HL-60 (cell line): Measurements from ENCODE around the gene ZNF501.

ENCODE experiments used
- DNase-seq, 2 experiments: peaks; one replicate each; pipeline ENCODE4 v3.0.0-alpha.2; 2010 to 2020; ENCODE audit warnings: low read depth in 1 of 2, low spot score in 1 of 2
- H3K27ac ChIP-seq: fragments of 250-450 bp; sonication (Bioruptor Pico); replicated peaks from 2 replicates; pipeline ENCODE4 v1.5.1; 2020; ENCODE audit warnings: mild to moderate bottlenecking, moderate library complexity
- H3K27me3 ChIP-seq: fragments of 250-450 bp; sonication (Bioruptor Pico); 2 replicates; pipeline ENCODE4 v1.5.1; 2021; ENCODE audit warnings: mild to moderate bottlenecking, moderate library complexity; ENCODE audit not compliant: insufficient read depth, poor library complexity, severe bottlenecking
- H3K4me3 ChIP-seq: replicated peaks from 2 replicates; pipeline ENCODE4 v1.5.1; 2011; ENCODE audit warnings: mild to moderate bottlenecking, control low read depth, low read length; ENCODE audit not compliant: insufficient read depth
- GABPA ChIP-seq: IDR thresholded peaks from 2 replicates; pipeline ENCODE4 v1.6.1; 2012; ENCODE audit warnings: low read depth
- POLR2AphosphoS5 ChIP-seq: IDR thresholded peaks from 2 replicates; pipeline ENCODE4 v1.6.1; 2012; ENCODE audit warnings: low read depth
- REST ChIP-seq: IDR thresholded peaks from 2 replicates; pipeline ENCODE4 v1.6.1; 2012; ENCODE audit warnings: low read depth; ENCODE audit not compliant: insufficient replicate concordance
- SPI1 ChIP-seq: IDR thresholded peaks from 2 replicates; pipeline ENCODE4 v1.6.1; 2012; ENCODE audit warnings: low read depth, mild to moderate bottlenecking, borderline replicate concordance
- long read RNA-seq: library from polyadenylated mRNA; unstranded; transcript quantifications from one replicate; pipeline ENCODE4 v2.0.0, GENCODE V29; 2020
- TF ChIP-seq, protein P1 (sequence below): IDR thresholded peaks from one replicate; pipeline ENCODE4 v1.5.1; 2011; ENCODE audit warnings: low read length, control low read depth, inconsistent platforms; ENCODE audit not compliant: insufficient read depth

ZNF501 gene
- long read RNA-seq = 0 reads

GRCh38 chr3:44729384-44729910 is at the start of gene ZNF501:
TSS of gene ZNF501 (plus strand) at chr3:44729635. CDS start at chr3:44734422, 4,787 bp downstream.
- H3K27me3 ChIP-seq = no peaks in the 10 kb centered on the region
- H3K4me3 ChIP-seq = peak within 1 kb of the TSS; percentile 44
- no peak for TF ChIP-seq REST
- TF ChIP-seq GABPA = peak; percentile 80
- no peak for TF ChIP-seq SPI1
- TF ChIP-seq, protein P1, sequence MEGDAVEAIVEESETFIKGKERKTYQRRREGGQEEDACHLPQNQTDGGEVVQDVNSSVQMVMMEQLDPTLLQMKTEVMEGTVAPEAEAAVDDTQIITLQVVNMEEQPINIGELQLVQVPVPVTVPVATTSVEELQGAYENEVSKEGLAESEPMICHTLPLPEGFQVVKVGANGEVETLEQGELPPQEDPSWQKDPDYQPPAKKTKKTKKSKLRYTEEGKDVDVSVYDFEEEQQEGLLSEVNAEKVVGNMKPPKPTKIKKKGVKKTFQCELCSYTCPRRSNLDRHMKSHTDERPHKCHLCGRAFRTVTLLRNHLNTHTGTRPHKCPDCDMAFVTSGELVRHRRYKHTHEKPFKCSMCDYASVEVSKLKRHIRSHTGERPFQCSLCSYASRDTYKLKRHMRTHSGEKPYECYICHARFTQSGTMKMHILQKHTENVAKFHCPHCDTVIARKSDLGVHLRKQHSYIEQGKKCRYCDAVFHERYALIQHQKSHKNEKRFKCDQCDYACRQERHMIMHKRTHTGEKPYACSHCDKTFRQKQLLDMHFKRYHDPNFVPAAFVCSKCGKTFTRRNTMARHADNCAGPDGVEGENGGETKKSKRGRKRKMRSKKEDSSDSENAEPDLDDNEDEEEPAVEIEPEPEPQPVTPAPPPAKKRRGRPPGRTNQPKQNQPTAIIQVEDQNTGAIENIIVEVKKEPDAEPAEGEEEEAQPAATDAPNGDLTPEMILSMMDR = no peak
- TF ChIP-seq POLR2AphosphoS5 = peak; percentile 66
- peak within 1 kb of the TSS; percentile 55 for H3K27ac ChIP-seq
- DNase-seq = peak; percentile 73 to 92

DNA sequence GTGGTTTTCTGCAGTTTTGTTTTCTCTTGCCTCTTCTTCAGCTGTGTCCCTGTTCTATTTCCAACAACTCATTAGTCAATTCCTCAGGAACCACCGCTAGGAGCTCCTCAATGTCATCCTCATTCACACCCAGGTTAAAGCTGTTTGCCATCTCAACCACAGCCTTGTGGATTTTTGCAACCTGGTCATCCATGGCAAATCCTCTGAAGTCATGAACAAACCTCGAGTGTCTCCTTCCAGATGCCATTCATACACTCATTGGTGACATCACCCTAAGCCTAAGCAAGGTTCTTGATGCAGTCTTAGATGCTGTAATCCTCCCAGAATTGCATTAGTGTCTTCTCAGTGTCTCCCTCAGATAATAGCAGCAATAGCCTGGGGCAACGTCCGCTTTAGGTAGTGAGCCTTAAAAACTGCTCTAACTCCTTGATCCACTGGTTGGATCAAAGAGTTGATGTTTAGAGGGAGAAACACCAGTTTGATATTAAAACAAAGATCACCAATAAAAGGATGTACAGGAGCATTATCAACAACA is 48.4 kb upstream of the ZNF501 start:
- TF ChIP-seq POLR2AphosphoS5 (no peak), SPI1 (no peak), REST (no peak), GABPA (no peak)
- TF ChIP-seq, protein P1 = no peak
- H3K27me3 ChIP-seq = no peaks in the 10 kb centered on the region
- no peak overlapping the region for H3K27ac ChIP-seq
- no peak overlapping the region for H3K4me3 ChIP-seq
- no peak for DNase-seq

DNA sequence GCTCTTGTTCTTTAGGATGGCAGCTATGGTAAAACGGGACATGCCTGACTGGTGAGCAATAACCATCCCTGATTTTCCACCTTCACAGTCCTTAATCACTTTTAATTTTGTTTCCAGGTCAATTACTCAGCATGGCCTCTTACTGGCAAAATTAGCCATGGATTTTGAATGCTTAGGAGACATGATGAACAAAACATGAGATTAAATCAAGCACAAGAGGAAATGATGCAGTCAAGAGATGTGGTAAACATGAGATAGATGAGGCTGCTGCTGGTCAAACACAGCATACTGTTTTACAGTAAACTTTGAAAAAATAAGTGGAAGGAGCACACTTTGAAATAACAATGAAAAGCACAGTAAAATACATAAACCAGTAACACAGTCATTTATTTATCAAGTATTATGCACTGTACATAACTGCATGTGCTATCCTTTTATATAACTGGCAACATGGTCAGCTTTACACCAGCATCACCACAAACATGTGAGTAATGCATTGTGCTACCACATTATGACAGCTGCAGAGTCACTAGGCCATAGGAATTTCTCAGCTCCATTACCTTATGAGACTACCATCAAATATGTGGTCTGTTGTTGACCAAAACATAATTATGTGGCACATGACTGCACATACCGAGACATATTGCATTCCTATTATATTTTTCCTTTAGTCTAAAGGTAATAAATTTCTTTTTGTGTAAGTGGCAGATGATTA is 47.1 kb upstream of the ZNF501 start:
- no peak for DNase-seq
- no peaks in the 10 kb centered on the region for H3K27me3 ChIP-seq
- no peak overlapping the region for H3K4me3 ChIP-seq
- TF ChIP-seq REST (no peak), GABPA (no peak)
- H3K27ac ChIP-seq = no peak overlapping the region
